DOHH2 (cell line): Measurements from ENCODE around the gene PDE4D.

Source experiments
- CTCF ChIP-seq: fragments of 200-600 bp; sonication (generic); IDR thresholded peaks from one replicate; pipeline ENCODE4 v1.5.1; 2014; ENCODE audit warnings: antibody characterized with exemption, mild to moderate bottlenecking, low read depth, low read length; ENCODE audit not compliant: poor library complexity, severe bottlenecking
- EZH2phosphoT487 ChIP-seq: fragments of 200-600 bp; sonication (generic); IDR thresholded peaks from 2 replicates; pipeline ENCODE4 v1.6.1; 2017; ENCODE audit warnings: borderline replicate concordance, mild to moderate bottlenecking, antibody characterized with exemption, low read length, moderate library complexity, mixed read lengths

GRCh38 chr5:59753599-59753998 is 139.9 kb downstream of the PDE4D start:
- no peak for TF ChIP-seq CTCF
- no peak for TF ChIP-seq EZH2phosphoT487
